ENCODE results near the gene GATA2. TPM values are rescaled to one million over a fixed set of nuclear protein-coding genes. Genes with fewer than 3 reads are reported as not detected.
A peak's percentile ranks its signal among the peaks of the same experiment; 100 is the strongest.

GATA2 gene
- polyA plus RNA-seq, 3 donors: 0.07 to 0.36 TPM; not detected in 1

DNA sequence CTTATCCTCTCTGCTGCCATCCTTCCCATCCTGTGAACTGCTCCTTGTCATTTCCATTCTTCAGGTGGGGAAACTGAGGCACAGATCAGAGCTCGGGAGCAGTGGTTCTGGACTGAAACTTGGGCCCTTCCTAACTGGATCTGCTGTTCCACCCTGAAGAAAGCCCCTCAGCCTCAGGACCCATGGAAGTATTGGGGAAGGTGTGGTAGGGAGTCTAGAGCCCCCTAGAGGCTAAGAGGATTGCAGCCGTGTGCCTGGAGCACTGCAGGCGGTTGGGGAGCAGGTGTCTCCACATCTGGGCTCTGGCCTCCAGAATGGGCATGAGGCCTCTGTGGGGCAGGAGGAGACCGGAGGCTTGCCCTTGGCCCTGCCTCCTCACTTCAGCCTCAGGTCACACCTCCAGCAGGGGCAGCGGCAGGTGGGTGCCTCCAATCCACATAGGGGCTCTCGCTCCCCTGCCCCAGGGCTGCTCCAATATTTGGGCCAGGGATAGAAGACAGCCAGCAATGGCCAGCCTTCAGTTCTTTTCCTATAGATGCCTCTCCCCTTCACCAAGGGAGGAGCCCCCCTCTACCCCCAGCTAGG is 54.4 kb downstream of the GATA2 start:
- Histone ChIP-seq H3K4me3 (replicated peaks in 1 of 3; ENCODE audit: low read depth in 2 of 3, low read length in 3 of 3) (no peak overlapping the region), H3K9me3 (replicated peaks in 1 of 2; ENCODE audit: control insufficient read depth in 1 of 2, insufficient read depth in 1 of 2, low read length in 2 of 2) (no peaks in the 10 kb centered on the region), H3K27me3 (ENCODE audit: control insufficient read depth in 2 of 2, insufficient read depth in 2 of 2, low read length in 2 of 2) (peaks cover 5 to 21% of the 10 kb centered on the region in 2 donors), H3K36me3 (replicated peaks in 1 of 2; ENCODE audit: control insufficient read depth in 1 of 2, insufficient read depth in 2 of 2, low read length in 2 of 2) (no peaks in the 10 kb centered on the region), H4K20me1 (ENCODE audit: insufficient read depth, low read length) (no peaks in the 10 kb centered on the region), H3K79me2 (ENCODE audit: insufficient read depth, low read length) (no peaks in the 10 kb centered on the region), H3K27ac (ENCODE audit: low read depth in 1 of 2, low read length in 2 of 2) (no peak overlapping the region), H3K4me1 (ENCODE audit: control insufficient read depth in 1 of 2, insufficient read depth in 2 of 2, low read length in 2 of 2) (no peaks in the 10 kb centered on the region), H2AFZ (ENCODE audit: insufficient read depth, low read depth, low read length, poor library complexity, severe bottlenecking) (no peak overlapping the region), H3K4me2 (replicated peaks; ENCODE audit: extremely low read depth, low read length, poor library complexity, severe bottlenecking) (no peak overlapping the region), H3K9ac (ENCODE audit: insufficient read depth, low read length, poor library complexity, severe bottlenecking) (no peak overlapping the region)
- Mint-ChIP-seq H3K27ac (no peak overlapping the region), H3K36me3 (no peaks in the 10 kb centered on the region), H3K9me3 (no peaks in the 10 kb centered on the region), H3K4me1 (no peaks in the 10 kb centered on the region), H3K27me3 (ENCODE audit: low read depth in 3 of 3) (peaks cover 14 to 36% (median 21%) of the 10 kb centered on the region in 3 donors), H3K4me3 (no peak overlapping the region)
- DNase-seq: no peak
- intact Hi-C loops (cut with micrococcal nuclease): no loop called here
- TF ChIP-seq, protein P1, sequence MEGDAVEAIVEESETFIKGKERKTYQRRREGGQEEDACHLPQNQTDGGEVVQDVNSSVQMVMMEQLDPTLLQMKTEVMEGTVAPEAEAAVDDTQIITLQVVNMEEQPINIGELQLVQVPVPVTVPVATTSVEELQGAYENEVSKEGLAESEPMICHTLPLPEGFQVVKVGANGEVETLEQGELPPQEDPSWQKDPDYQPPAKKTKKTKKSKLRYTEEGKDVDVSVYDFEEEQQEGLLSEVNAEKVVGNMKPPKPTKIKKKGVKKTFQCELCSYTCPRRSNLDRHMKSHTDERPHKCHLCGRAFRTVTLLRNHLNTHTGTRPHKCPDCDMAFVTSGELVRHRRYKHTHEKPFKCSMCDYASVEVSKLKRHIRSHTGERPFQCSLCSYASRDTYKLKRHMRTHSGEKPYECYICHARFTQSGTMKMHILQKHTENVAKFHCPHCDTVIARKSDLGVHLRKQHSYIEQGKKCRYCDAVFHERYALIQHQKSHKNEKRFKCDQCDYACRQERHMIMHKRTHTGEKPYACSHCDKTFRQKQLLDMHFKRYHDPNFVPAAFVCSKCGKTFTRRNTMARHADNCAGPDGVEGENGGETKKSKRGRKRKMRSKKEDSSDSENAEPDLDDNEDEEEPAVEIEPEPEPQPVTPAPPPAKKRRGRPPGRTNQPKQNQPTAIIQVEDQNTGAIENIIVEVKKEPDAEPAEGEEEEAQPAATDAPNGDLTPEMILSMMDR (IDR thresholded peaks at IDR 0.05): peak; percentile 46
- WGBS (ENCODE audit: insufficient coverage): 77% methylated on average over 4 of the region's 6 CpGs

DNA sequence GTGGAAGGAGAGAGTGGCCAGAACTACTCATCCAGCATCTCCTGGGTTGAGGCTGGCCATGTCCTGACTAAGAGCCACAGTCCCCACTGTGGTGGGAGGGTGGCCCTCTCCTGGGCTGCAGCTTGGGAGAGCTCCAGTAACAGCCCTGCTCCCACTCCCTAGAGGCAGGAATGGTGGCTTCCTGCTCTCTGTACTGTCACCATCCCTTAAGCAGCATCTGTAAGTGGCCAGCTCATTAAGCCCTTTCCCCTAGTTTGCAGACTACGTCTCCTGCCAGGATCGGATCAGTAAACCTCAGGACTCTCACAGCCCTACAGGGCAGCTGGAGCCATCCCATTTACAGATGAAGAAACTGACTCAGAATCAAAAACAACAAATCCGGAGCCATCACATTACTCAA is 56.8 kb downstream of the GATA2 start:
- H3K79me2 ChIP-seq (ENCODE audit: insufficient read depth, low read length): no peaks in the 10 kb centered on the region
- Mint-ChIP-seq H3K4me1 (peaks cover 6% of the 10 kb centered on the region), H3K4me3 (peak overlapping the region in 1 of 2 donors; percentile 31), H3K27me3 (ENCODE audit: low read depth in 3 of 3) (peaks cover 32 to 58% (median 40%) of the 10 kb centered on the region in 3 donors), H3K36me3 (no peaks in the 10 kb centered on the region), H3K27ac (no peak overlapping the region), H3K9me3 (peaks cover 0 to 7% (median 3%) of the 10 kb centered on the region in 7 donors)
- no peaks in the 10 kb centered on the region for H4K20me1 ChIP-seq (ENCODE audit: insufficient read depth, low read length)
- no peak overlapping the region for H2AFZ ChIP-seq (ENCODE audit: insufficient read depth, low read depth, low read length, poor library complexity, severe bottlenecking)
- no peak overlapping the region for H3K9ac ChIP-seq (ENCODE audit: insufficient read depth, low read length, poor library complexity, severe bottlenecking)
- no peak overlapping the region for H3K27ac ChIP-seq (ENCODE audit: low read depth in 1 of 2, low read length in 2 of 2)
- 90% methylated on average over 2 of the region's 3 CpGs for whole genome bisulfite sequencing (ENCODE audit: insufficient coverage)
- H3K4me2 ChIP-seq (replicated peaks; ENCODE audit: extremely low read depth, low read length, poor library complexity, severe bottlenecking): no peak overlapping the region
- H3K27me3 ChIP-seq (ENCODE audit: control insufficient read depth in 2 of 2, insufficient read depth in 2 of 2, low read length in 2 of 2): peaks cover 17 to 42% of the 10 kb centered on the region in 2 donors
- peaks cover 0 to 8% of the 10 kb centered on the region in 2 donors for H3K4me1 ChIP-seq (ENCODE audit: control insufficient read depth in 1 of 2, insufficient read depth in 2 of 2, low read length in 2 of 2)
- no peaks in the 10 kb centered on the region for H3K36me3 ChIP-seq (replicated peaks in 1 of 2; ENCODE audit: control insufficient read depth in 1 of 2, insufficient read depth in 2 of 2, low read length in 2 of 2)
- no peak overlapping the region for H3K4me3 ChIP-seq (replicated peaks in 1 of 3; ENCODE audit: low read depth in 2 of 3, low read length in 3 of 3)
- peaks cover 0 to 5% of the 10 kb centered on the region in 2 donors for H3K9me3 ChIP-seq (replicated peaks in 1 of 2; ENCODE audit: control insufficient read depth in 1 of 2, insufficient read depth in 1 of 2, low read length in 2 of 2)
- DNase-seq: no peak
- intact Hi-C loops (cut with micrococcal nuclease): no loop called here
- TF ChIP-seq, protein P1 (IDR thresholded peaks at IDR 0.05): no peak

All from CD14-positive monocyte (primary cell).